ENCODE data around the gene DLG4.

DNA sequence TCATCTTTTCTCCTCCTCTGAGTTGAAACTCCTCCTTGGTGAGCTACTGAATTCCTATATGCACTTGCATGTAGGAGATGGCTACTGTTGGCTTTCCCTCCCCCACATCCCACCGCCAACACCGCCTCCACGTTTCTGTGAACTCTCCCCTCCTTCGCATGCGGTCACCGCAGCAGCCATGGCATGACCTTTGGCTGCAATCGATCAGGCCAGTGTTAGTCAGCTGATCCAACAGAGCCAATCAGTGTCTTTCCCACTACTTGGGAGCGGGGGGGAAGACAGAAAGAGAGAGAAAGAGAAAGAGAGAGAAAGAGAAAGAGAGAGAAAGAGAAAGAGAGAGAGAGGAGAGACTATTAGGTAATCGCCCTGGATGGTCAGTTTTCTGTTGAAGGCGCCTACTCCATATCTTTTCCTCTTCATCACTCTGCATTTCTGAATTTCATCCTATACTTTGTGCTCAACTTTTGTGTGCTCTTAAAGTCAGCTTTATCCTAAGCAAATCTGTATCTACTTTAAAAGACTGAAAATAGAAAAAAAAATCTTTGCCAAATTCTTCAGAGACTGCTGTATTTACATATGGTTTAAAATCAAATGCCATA, 63.2 kb downstream of the DLG4 start:
- TF ChIP-seq CTCF (tag by site-specific recombination; IDR thresholded peaks at IDR 0.05) (no peak), ZNF121 (tag by site-specific recombination; IDR thresholded peaks at IDR 0.05) (no peak), ZNF24 (tag by site-specific recombination; IDR thresholded peaks at IDR 0.05) (no peak), ZBTB21 (tag by site-specific recombination; IDR thresholded peaks at IDR 0.05) (no peak), ZNF138 (tag by site-specific recombination; IDR thresholded peaks at IDR 0.05; ENCODE audit: borderline replicate concordance) (no peak), ZNF274 (IDR thresholded peaks at IDR 0.05; ENCODE audit: low read length) (no peak), ZNF274 (tag by site-specific recombination; IDR thresholded peaks at IDR 0.05; ENCODE audit: borderline replicate concordance) (no peak), ZNF266 (tag by site-specific recombination; IDR thresholded peaks at IDR 0.05; ENCODE audit: low read depth) (no peak), ZNF639 (tag by site-specific recombination; IDR thresholded peaks at IDR 0.05) (no peak), MZF1 (tag by site-specific recombination; IDR thresholded peaks at IDR 0.05; ENCODE audit: borderline replicate concordance) (no peak), ZNF202 (tag by site-specific recombination; IDR thresholded peaks at IDR 0.05; ENCODE audit: borderline replicate concordance) (no peak), ZBTB7A (tag by site-specific recombination; IDR thresholded peaks at IDR 0.05; ENCODE audit: low read depth) (no peak), RBAK (tag by site-specific recombination; IDR thresholded peaks at IDR 0.05) (no peak)
- TF ChIP-seq, protein P1, sequence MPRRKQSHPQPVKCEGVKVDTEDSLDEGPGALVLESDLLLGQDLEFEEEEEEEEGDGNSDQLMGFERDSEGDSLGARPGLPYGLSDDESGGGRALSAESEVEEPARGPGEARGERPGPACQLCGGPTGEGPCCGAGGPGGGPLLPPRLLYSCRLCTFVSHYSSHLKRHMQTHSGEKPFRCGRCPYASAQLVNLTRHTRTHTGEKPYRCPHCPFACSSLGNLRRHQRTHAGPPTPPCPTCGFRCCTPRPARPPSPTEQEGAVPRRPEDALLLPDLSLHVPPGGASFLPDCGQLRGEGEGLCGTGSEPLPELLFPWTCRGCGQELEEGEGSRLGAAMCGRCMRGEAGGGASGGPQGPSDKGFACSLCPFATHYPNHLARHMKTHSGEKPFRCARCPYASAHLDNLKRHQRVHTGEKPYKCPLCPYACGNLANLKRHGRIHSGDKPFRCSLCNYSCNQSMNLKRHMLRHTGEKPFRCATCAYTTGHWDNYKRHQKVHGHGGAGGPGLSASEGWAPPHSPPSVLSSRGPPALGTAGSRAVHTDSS (tag by site-specific recombination; IDR thresholded peaks at IDR 0.05), result no peak
- TF ChIP-seq, protein P2, sequence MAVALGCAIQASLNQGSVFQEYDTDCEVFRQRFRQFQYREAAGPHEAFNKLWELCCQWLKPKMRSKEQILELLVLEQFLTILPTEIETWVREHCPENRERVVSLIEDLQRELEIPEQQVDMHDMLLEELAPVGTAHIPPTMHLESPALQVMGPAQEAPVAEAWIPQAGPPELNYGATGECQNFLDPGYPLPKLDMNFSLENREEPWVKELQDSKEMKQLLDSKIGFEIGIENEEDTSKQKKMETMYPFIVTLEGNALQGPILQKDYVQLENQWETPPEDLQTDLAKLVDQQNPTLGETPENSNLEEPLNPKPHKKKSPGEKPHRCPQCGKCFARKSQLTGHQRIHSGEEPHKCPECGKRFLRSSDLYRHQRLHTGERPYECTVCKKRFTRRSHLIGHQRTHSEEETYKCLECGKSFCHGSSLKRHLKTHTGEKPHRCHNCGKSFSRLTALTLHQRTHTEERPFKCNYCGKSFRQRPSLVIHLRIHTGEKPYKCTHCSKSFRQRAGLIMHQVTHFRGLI (tag by site-specific recombination; IDR thresholded peaks at IDR 0.05), result no peak

Measured in HEK293 (cell line).